ENCODE data around the gene SPAG16.
"Not testable (repeated sequence)": the region's sequence is repeated elsewhere in the genome, so short reads cannot be mapped to it uniquely, and the experiment has no call there.

Gene SPAG16

GRCh38 chr2:213718411-213718810 is 434.1 kb downstream of the SPAG16 start:
- not testable (repeated sequence) for DNase-seq

DNA sequence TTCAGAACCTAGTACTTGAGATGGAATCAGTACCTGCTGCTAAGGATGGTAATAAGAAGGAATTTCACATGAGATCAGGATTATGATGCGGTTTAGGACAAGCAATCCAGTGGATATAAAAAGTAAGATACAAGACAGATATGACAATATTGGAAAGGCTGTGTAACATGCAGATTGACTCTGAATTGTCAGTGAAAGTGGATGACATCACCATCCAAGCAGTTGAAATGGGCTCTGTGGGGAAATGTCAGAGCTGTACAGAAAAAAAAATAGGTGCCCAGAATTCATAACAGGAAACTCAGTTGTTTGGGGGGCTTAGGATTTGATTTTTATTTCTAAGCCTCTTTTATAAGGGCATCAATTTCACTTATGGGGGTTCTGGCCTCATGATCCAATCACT is 438.3 kb downstream of the SPAG16 start:
- no peak for DNase-seq

DNA sequence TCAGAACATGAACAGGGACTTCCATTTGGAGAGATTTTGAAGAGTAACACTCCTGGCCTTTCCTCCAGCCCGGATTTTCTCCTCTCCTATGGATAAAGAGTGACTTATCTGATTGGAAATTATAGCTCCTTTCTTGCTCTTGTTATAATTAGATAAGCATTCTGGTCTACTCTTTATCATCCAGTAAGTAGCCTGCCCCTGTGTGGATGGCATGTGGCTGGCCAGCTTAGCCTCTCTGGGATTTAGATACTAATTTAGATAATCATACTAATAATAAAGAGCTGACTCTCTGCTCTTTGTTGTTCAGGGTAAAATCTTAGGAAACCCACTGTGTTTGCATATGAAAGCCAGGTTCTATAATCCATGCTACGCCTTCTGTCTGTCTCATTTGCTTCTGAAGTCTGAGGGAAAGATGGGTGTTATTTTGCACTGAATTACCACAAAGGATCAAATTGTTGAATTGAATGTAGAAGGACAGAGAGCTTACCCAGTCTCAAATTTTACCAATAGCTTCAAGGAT is 438.8 kb downstream of the SPAG16 start:
- no peak for DNase-seq

DNA sequence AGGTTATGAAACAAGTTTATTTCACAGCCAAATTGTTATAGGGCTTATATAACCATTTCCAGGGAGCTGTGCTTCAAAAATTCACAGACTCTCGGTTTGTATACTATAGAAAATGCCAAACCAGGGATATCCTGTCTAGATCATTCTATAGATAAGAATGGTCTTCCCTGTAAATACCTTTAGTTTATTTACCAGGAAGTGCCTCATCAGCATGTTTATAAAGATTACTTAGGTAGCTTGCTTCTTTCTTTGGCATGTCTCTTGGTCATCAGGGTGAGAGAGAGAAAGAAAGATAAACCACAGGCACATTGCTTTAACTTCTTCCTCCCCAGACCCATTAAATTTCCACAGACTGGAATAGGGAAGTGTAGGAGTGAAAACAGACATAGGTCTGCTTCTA is 439.4 kb downstream of the SPAG16 start:
- DNase-seq: no peak

DNA sequence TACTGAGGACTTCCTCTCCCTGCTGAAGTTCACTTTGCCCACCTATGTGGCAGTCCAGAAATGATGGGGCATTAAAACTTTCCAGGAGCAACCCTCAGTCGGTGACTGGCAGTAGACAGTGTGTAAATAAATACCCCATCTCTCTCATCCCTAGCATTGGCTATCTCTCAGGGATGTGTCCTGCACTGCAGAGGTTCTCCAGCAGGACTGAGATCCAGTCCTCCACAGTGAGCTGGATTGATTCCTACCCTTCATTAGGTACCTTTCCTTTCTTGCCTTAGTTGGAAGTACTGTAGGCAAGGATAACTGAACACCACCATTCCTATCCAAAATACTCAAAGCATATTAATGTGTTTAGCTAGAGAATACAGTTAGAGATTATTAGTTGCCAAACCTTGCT is 441.8 kb downstream of the SPAG16 start:
- no peak for DNase-seq

DNA sequence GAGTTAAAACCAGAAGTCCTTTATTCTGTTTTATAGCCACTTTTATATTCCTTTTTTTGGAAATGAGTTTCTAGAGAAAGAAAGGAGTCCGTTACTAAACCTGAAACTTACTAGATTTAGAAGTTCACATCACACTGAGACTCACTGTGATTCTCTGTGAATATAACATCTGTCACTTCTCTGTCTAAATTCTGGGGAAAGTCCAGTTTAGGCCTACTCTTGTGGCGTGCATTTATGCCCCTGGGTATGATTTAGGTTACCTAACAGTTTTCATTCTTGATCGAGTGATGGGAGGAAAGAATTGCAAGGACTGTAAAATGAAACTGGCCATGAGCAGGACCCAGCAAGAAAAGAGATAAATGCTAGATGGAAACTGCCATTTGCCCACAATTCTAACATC is 449.6 kb downstream of the SPAG16 start:
- DNase-seq: no peak

- no peak for DNase-seq
These were observed 456.2 kb downstream of the SPAG16 start for GRCh38 chr2:213740453-213740852.

- no peak for DNase-seq
These were observed 467.2 kb downstream of the SPAG16 start for GRCh38 chr2:213751446-213751845.

DNA sequence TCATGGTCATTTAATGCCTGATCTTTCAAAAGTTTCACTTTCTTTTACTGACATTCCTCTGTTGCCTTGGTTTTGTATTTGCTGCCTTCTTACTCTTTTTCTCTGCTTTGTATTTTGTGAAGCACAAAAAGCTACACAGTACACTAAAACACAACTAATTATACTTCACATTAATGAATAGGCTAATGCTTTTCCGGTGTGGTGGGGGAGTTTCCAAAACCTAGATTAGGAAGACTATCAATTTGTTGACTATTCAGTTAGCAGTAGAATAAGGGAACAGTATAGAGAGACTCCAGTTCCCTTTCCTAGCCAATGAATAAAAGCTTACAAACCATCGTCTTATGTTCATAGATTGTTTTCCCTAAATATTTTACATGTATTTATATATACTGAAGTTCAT is 468.3 kb downstream of the SPAG16 start:
- no peak for DNase-seq

DNA sequence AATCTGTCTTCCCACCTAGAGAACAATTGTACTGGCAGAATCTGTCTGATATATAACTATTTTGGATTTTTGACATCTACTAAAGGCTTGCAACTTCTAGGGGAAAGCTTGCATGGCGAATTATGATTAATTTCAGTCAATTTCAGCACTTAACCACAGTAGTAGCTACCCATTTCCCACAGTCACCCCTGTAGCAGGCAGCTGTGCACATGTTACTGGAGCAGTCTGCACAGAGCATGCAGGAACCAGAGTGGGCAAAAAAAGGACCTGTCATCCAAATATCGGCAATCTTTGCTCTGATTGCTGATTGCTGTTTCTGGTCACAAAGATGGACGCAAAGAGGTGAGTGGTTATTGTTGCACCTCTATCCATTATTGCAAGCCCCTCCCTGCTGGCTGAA is 473.3 kb downstream of the SPAG16 start:
- DNase-seq: no peak

- no peak for DNase-seq
These were observed 479.1 kb downstream of the SPAG16 start for GRCh38 chr2:213763354-213763753.

DNA sequence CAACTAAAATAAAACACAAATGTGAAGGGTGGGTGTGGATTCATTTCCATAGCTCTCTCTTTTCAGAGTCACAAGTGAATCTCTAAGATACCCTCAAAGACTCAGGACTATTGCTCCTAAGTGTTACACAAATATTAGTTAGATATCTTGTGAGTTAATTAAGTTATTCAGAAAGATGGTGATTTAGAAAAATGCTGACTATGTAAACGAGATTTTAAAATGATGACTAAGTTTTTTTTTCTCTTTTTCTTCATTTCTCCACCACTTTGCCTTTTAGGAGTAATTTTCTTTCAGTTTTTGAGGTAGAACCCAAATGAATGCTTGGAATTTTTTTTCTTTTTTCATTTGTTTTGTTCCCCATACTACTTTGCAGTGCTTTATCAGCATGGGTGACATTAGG is 479.7 kb downstream of the SPAG16 start:
- no peak for DNase-seq

DNA sequence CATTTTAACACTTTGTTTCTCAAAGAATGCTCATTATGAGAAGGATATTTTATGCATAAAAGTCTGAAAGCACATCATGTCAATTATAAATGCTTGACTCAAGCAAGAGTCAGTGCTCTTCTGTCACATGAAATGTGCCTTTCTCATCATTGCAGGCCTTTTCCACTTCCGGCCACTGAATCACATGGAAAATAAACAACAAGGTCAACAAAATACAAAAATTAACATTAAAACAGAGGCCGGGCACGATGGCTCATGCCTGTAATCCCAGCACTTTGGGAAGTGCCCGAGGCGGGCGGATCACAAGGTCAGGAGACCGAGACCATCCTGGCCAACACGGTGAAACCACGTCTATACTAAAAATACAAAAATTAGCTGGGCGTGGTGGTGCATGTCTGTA is 480.6 kb downstream of the SPAG16 start:
- no peak for DNase-seq

- DNase-seq: no peak
These were observed 481.8 kb downstream of the SPAG16 start for GRCh38 chr2:213766062-213766461.

DNA sequence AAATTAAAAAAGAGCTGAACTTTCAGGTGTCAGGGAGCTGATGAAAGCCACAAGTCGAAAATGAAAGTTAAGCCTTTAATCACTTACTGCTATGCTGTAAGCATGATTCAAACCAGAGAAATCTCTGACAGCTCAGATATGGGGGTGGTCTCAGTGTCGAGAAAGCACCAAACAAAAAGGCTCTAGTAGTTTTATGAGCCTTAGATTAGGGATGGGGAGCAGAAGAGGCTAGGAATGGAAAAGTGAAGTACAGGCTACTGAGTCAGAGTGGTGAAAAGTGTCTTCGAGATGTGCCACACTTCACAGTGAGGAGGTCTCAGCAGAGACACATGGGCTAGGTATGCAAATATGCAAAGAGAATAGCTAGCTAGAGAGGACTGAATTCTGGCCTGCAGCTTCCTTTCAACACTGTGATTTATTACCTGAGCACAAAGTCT is 482.2 kb downstream of the SPAG16 start:
- no peak for DNase-seq

DNA sequence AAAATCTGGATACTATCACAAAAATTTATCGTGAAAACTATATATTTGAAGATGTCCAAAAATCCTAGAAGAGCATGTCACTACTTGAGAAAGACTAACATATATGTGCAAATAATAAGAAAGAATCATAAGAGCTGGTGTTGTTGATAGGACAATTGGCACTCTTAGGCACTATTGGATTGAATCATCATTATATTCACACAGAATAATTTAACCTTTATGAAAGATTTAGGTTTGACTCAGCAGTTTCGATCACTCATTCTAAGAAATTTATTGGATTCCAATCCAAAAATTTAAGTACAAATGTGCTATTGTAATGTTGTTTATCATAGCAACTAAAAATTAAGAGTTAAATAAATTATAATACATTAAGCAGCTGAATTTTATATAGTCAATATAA is 503.6 kb downstream of the SPAG16 start:
- no peak for DNase-seq

DNA sequence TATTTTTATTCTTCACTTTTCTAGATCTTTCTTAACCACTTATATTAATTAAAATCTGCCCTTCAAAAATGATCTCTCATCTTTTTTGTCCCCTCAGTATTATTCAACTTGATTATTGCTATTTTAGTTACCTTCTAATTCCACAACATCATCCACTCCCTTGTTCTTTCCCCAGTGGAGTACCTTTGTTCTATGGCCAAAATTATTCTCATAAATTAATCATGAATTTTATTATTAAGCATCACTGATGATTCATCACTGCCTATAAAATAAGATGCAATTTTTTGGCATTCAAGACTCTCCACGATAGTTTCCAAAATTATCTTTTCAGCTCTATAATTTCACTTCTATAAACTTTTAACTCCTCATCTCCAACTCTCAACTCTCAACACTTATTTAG is 505.7 kb downstream of the SPAG16 start:
- DNase-seq: no peak

DNA sequence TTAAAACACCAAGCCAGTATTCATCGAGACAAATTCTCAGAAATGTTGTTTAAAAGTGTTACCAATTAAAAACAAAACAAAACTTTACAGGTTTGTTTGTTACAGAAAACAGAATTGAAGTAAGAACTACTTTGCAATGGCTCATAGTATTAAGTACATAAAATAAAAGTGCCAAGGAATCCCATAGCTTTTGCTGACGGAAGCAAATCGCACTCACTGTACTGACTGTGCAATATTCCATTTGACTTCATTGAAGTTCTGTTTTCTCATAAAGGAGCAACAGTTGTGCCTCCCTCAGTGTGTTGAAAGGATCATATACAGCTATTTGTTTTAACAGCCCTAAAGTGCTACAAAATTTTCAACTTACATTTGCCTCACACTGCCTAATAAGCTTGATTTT is 507.8 kb downstream of the SPAG16 start:
- no peak for DNase-seq

DNA sequence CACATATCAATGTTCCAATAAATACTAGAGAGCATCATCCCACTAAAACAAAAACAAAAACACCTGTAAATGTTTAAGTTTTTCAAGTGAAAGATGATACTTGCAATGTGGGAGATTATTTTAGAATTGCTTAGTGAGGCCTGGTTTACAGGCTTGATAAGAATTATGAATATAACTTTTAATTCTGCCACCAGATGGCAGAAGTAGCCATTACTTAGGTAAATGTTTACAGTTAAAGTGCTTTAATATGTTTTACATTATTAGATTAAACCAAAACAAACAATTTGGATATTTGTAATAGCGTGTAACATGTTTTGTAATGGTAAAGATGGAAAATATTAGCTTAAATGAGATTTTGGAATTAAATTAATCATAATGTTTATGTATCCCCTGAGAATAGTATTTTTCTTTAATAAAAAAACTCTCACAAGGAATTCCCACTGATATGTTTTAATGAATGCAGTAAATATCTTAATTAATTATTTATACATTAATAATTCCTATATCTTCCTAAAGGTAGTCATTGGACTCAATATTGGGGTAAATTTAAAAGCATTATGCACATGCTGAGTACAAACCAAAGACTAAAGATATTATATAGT is 522.0 kb downstream of the SPAG16 start:
- peak; percentile 5 for DNase-seq

DNA sequence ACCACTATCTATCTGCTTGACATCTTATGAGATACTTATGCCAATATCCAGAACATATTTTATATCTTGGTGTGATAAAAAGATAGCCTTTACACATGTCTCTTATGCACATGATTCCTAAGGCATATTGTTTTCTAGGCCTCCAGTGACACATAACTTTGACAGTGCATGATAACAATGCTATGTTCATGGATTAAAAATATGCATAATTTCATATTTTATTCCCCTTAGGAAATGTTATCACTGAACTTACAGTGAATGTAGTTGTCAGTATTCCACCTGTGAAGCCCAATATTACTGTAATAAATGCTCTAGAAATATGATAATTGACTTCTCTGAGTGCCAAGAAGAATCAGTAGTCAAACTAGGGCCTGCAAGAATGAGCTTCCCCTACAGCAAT is 532.3 kb downstream of the SPAG16 start:
- no peak for DNase-seq

DNA sequence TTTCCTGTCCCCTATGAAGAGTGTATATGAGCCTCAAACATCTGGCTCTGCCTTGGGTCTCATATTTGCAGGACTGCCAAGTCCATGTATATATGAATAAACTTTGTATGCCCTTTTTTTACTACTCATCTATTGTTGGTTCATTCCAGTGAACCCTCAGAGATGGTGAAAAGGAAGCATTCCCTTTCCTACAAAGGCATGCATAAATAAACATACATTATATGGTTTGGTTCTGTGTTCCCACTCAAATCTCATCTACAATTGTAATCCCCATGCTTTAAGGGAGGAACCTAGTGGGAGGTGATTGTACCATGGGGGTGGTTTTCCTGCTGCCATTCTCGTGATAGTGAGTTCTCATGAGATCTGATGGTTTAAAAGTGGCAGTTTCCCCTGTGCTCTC is 534.2 kb downstream of the SPAG16 start:
- DNase-seq: no peak

DNA sequence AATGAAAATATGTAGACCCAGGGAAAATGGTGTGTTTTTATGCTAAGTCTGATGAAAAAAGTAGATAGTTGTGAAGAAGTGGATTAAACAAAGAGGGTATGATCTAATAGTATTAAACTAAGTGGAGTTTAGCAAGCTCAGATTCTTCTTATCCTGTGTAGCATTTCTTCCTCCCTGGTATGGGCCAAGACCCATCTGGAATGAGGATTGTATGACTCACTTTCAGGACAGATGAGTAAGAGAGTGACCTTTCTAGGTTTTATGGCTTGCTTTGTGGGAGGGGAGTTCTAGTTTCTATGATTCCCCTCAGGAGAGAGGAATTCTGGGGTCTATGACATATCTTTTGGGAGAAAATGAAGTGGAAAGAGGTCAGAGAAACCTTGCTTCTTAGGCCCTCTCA is 550.1 kb downstream of the SPAG16 start:
- DNase-seq: no peak

- DNase-seq: no peak
These were observed 550.5 kb downstream of the SPAG16 start for GRCh38 chr2:213834746-213835145.

- DNase-seq: no peak
These were observed 562.6 kb downstream of the SPAG16 start for GRCh38 chr2:213846856-213847255.

DNA sequence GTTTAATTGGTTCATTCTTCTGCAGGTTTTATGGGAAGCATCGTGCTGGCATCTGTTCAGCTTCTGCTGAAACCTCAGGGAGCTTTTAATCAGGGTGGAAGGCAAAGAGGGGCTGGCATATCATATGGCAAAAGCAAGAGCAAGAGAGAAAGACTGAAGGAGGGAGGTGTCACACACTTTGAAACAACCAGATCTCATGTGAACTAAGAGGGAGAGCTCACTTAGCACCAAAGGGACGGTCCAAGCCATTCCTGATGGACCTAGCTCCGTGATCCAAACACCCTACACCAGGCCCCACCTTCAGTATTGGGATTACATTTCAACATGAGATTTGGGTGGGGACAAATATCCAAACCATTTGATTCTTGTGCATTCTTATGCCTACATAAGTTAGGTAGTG is 563.1 kb downstream of the SPAG16 start:
- no peak for DNase-seq

- DNase-seq: no peak
These were observed 564.4 kb downstream of the SPAG16 start for GRCh38 chr2:213848631-213849030.
